Measurements from ENCODE around the gene EID2B. TPM values are rescaled to one million over a fixed set of nuclear protein-coding genes. Genes with fewer than 3 reads are reported as not detected.

EID2B gene
- total RNA-seq, 4 donors from 2014 or later: 0.80 to 2.4 (median 1.2) TPM

- WGBS: 32% methylated on average over 7 of the region's 7 CpGs
- no peaks in the 10 kb centered on the region for H3K9me3 ChIP-seq
- H3K27me3 ChIP-seq: peaks cover 76% of the 10 kb centered on the region
- DNase-seq (ENCODE audit: low spot score in 2 of 2): no peak
- no peak overlapping the region for H3K27ac ChIP-seq
- peak overlapping the region; percentile 48 for H3K4me3 ChIP-seq
- TF ChIP-seq CTCF (IDR thresholded peaks at IDR 0.05): no peak
- no peaks in the 10 kb centered on the region for H3K36me3 ChIP-seq
- H3K4me1 ChIP-seq: peaks cover 25% of the 10 kb centered on the region
These were observed 26.1 kb downstream of the EID2B start for GRCh38 chr19:39506598-39506943.

- Histone ChIP-seq H3K36me3 (no peaks in the 10 kb centered on the region), H3K4me1 (peaks cover 40% of the 10 kb centered on the region), H3K27me3 (peaks cover 86% of the 10 kb centered on the region), H3K9me3 (no peaks in the 10 kb centered on the region), H3K4me3 (no peak overlapping the region), H3K27ac (no peak overlapping the region)
- TF ChIP-seq POLR2A (IDR thresholded peaks at IDR 0.05): no peak
- no peak for TF ChIP-seq EP300 (IDR thresholded peaks at IDR 0.05)
- TF ChIP-seq CTCF (IDR thresholded peaks at IDR 0.05): peak; percentile 68 to 97
- WGBS: 73% methylated on average over 8 of the region's 69 CpGs
- no peak for DNase-seq (ENCODE audit: low spot score in 2 of 2)
These were observed 29.8 kb downstream of the EID2B start for GRCh38 chr19:39502640-39503417.

- peaks cover 29% of the 10 kb centered on the region for H3K4me1 ChIP-seq
- H3K27me3 ChIP-seq: peaks cover 86% of the 10 kb centered on the region
- H3K36me3 ChIP-seq: no peaks in the 10 kb centered on the region
- H3K9me3 ChIP-seq: no peaks in the 10 kb centered on the region
- H3K27ac ChIP-seq: no peak overlapping the region
- 76% methylated on average over 5 of the region's 5 CpGs for WGBS
- TF ChIP-seq CTCF (IDR thresholded peaks at IDR 0.05) (no peak), POLR2AphosphoS5 (IDR thresholded peaks at IDR 0.05) (no peak), EP300 (IDR thresholded peaks at IDR 0.05) (no peak)
- no peak for DNase-seq (ENCODE audit: low spot score in 2 of 2)
- no peak overlapping the region for H3K4me3 ChIP-seq
These were observed 31.3 kb downstream of the EID2B start for GRCh38 chr19:39501340-39501739.

GRCh38 chr19:39500543-39500942 is 32.1 kb downstream of the EID2B start:
- no peak for TF ChIP-seq CTCF (IDR thresholded peaks at IDR 0.05)
- TF ChIP-seq POLR2AphosphoS5 (IDR thresholded peaks at IDR 0.05): no peak
- TF ChIP-seq EP300 (IDR thresholded peaks at IDR 0.05): no peak
- no peak for TF ChIP-seq POLR2A (IDR thresholded peaks at IDR 0.05)
- DNase-seq (ENCODE audit: low spot score in 2 of 2): no peak
- no peak overlapping the region for H3K4me3 ChIP-seq
- H3K9me3 ChIP-seq: no peaks in the 10 kb centered on the region
- H3K27ac ChIP-seq: no peak overlapping the region
- WGBS: 56% methylated on average over 4 of the region's 4 CpGs
- no peaks in the 10 kb centered on the region for H3K36me3 ChIP-seq
- H3K4me1 ChIP-seq: peaks cover 29% of the 10 kb centered on the region
- peaks cover 89% of the 10 kb centered on the region for H3K27me3 ChIP-seq

- Histone ChIP-seq H3K4me3 (no peak overlapping the region), H3K4me1 (peaks cover 29% of the 10 kb centered on the region), H3K36me3 (no peaks in the 10 kb centered on the region), H3K9me3 (no peaks in the 10 kb centered on the region), H3K27ac (no peak overlapping the region), H3K27me3 (peaks cover 83% of the 10 kb centered on the region)
- TF ChIP-seq POLR2AphosphoS5 (IDR thresholded peaks at IDR 0.05) (no peak), EP300 (IDR thresholded peaks at IDR 0.05) (no peak)
- 80% methylated on average over 8 of the region's 8 CpGs for WGBS
- DNase-seq (ENCODE audit: low spot score in 2 of 2): no peak
These were observed 32.7 kb downstream of the EID2B start for GRCh38 chr19:39499932-39500331.
